Thoracic aorta (tissue), 2 donors: ENCODE results near the gene EIF2AK3. TPM values are rescaled to one million over a fixed set of nuclear protein-coding genes. Genes with fewer than 3 reads are reported as not detected.
A peak's percentile ranks its signal among the peaks of the same experiment; 100 is the strongest.

Experiments
- ATAC-seq: fragments of 150-250 bp; one replicate; pipeline ENCODE4 v1.8.0; 2017; ENCODE audit warnings: low read depth; ENCODE audit not compliant: insufficient number of reproducible peaks, low FRiP score
- DNase-seq: peaks from one replicate; pipeline ENCODE4 v3.0.0-alpha.2; 2020; ENCODE audit warnings: low spot score
- H3K27ac ChIP-seq, 2 donors: fragments of 200-600 bp; sonication (generic); 1 replicate in 1 of 2; 2 replicates in 1 of 2; pipeline ENCODE4 v1.5.1; 2016; ENCODE audit warnings: mild to moderate bottlenecking in 2 of 2, moderate library complexity in 2 of 2
- H3K27me3 ChIP-seq: fragments of 200-600 bp; sonication (generic); replicated peaks from 2 replicates; pipeline ENCODE4 v1.6.0; 2016; ENCODE audit warnings: mild to moderate bottlenecking; ENCODE audit not compliant: insufficient read depth
- H3K36me3 ChIP-seq: fragments of 200-600 bp; sonication (generic); one replicate; pipeline ENCODE4 v1.5.1; 2016
- H3K4me1 ChIP-seq, 2 donors: fragments of 200-600 bp; sonication (generic); 1 replicate in 1 of 2; 2 replicates in 1 of 2; pipeline versions ENCODE4 v1.5.1 to v1.6.0; 2016; ENCODE audit warnings: low read depth in 2 of 2, mild to moderate bottlenecking in 1 of 2; ENCODE audit not compliant: control insufficient read depth in 1 of 2
- H3K4me3 ChIP-seq: fragments of 200-600 bp; sonication (generic); 2 replicates; pipeline ENCODE4 v1.5.1; 2016; ENCODE audit warnings: mild to moderate bottlenecking
- H3K9me3 ChIP-seq: fragments of 200-600 bp; sonication (generic); 2 replicates; pipeline ENCODE4 v1.5.1; 2016
- CTCF ChIP-seq: fragments of 200-600 bp; sonication (generic); IDR thresholded peaks from one replicate; pipeline ENCODE4 v1.5.1; 2019; ENCODE audit warnings: antibody characterized with exemption
- total RNA-seq, 2 donors: library from RNA; depleted of rRNA; stranded (reverse); fragments of >200 nt; gene quantifications; one replicate each; pipeline versions ENCODE4 v1.1.0 to v1.2.3, GENCODE V29; 2016

The EIF2AK3 gene
- total RNA-seq, 2 donors from 2014 or later = 23.8 to 33.6 TPM

DNA sequence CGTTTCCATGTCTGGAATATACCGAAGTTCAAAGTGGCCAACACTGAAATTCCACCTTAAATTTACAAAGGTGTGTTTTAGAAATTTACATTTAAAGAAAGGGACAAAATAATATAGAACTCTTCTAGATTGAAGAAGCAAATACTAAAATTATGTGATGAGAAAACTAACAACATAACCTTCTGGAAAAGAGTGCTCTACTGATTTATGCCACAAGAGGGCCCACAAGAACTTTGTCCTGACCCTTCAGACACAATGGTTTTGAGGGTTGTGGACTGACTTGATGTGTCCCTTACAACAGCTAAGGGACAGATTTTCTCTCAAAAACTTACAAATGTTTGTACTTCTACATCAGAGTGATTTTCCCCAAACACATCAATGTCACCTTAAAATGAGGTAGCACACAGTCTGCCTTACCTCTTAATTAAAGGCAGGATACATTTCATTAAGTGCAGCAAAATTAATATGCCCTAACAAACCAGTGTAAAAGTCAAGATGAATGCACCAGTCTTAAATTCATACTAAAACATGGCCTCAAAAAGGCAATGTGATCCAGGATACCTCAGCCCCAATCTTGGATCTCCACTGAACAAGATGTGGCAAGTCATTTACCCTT is 36.2 kb downstream of the EIF2AK3 start:
- peak; percentile 76 for TF ChIP-seq CTCF
- Histone ChIP-seq H3K36me3 (peaks cover 18% of the 10 kb centered on the region), H3K4me3 (no peak overlapping the region), H3K27ac (no peak overlapping the region), H3K4me1 (no peaks in the 10 kb centered on the region), H3K27me3 (no peaks in the 10 kb centered on the region), H3K9me3 (no peaks in the 10 kb centered on the region)
- DNase-seq (no peak), ATAC-seq (peak; percentile 77)

DNA sequence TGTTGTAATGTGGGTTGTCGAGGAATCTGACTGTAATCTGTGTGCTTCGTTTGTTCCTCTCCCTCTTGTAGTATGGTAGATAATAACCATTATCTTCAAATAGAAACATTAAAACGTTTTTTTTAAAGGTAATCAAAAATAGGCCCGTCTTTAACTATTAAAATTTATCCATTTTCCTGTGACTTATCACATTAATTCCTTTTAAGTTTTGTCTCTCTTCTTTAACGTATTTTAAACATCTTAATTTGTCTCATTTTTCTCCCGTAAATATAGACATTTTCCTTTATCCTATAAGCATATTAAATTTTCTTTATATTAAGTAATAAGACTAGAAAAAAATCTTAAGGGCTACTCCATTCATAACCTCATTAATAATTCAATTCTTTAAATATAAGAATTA is 41.3 kb downstream of the EIF2AK3 start:
- H3K36me3 ChIP-seq = peaks cover 44% of the 10 kb centered on the region

GRCh38 chr2:88582030-88582429 is 45.2 kb downstream of the EIF2AK3 start:
- no peaks in the 10 kb centered on the region for H3K9me3 ChIP-seq
- no peak overlapping the region for H3K4me3 ChIP-seq
- ATAC-seq (no peak), DNase-seq (no peak)
- H3K36me3 ChIP-seq = peaks cover 38% of the 10 kb centered on the region
- no peak overlapping the region for H3K27ac ChIP-seq
- no peaks in the 10 kb centered on the region for H3K4me1 ChIP-seq
- no peak for TF ChIP-seq CTCF
- H3K27me3 ChIP-seq = no peaks in the 10 kb centered on the region

More for the DNA sequence above, 41.3 kb downstream of the EIF2AK3 start:
- H3K27me3 ChIP-seq = no peaks in the 10 kb centered on the region
- DNase-seq (no peak), ATAC-seq (no peak)
- H3K4me3 ChIP-seq = no peak overlapping the region
- H3K4me1 ChIP-seq = no peaks in the 10 kb centered on the region
- no peak overlapping the region for H3K27ac ChIP-seq
- H3K9me3 ChIP-seq = no peaks in the 10 kb centered on the region
- TF ChIP-seq CTCF = no peak

DNA sequence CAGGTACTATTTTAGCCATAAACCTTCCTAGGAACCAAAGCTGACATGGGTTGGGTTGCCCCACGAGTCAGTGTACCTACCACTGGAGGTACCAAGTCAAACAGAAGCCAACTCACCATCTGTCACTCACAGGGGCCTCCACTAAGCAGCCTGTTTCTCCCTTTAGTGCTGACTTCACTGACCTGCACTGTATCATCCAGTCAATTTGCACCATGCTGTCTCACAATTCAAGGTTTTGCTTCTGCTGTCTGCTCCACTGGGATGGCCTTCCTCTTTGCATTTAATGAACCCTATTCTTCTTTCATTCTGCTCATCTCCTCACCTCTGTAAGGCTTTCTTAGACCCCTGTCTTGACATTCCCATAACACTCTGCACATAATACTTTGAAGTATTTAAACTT is 47.2 kb downstream of the EIF2AK3 start:
- Histone ChIP-seq H3K27ac (no peak overlapping the region), H3K4me1 (no peaks in the 10 kb centered on the region), H3K27me3 (no peaks in the 10 kb centered on the region), H3K4me3 (no peak overlapping the region), H3K36me3 (peaks cover 36% of the 10 kb centered on the region), H3K9me3 (no peaks in the 10 kb centered on the region)
- TF ChIP-seq CTCF = no peak
- ATAC-seq (no peak), DNase-seq (no peak)

- no peak for TF ChIP-seq CTCF
- peaks cover 22% of the 10 kb centered on the region for H3K36me3 ChIP-seq
- no peak overlapping the region for H3K27ac ChIP-seq
- H3K9me3 ChIP-seq = no peaks in the 10 kb centered on the region
- DNase-seq (no peak), ATAC-seq (no peak)
- no peaks in the 10 kb centered on the region for H3K4me1 ChIP-seq
- H3K4me3 ChIP-seq = no peak overlapping the region
- H3K27me3 ChIP-seq = no peaks in the 10 kb centered on the region
Measured at GRCh38 chr2:88575630-88576029, 51.6 kb downstream of the EIF2AK3 start.
